Heart right ventricle (tissue), 16 donors: Measurements from ENCODE around the gene ADAMTSL3. TPM values are rescaled to one million over a fixed set of nuclear protein-coding genes. Genes with fewer than 3 reads are reported as not detected.

Source experiments
- ATAC-seq, 8 donors: fragments of 200-7000 bp; cut with Tn5 transposase; one replicate each; pipeline ENCODE4 v1.9.1; 2020; ENCODE audit warnings: mild to moderate bottlenecking in 8 of 8, moderate library complexity in 8 of 8, moderate number of reproducible peaks in 1 of 8
- DNase-seq, 2 donors: peaks; one replicate each; pipeline ENCODE4 v3.0.0-alpha.2; 2020
- H3K27ac ChIP-seq, 10 donors: fragments of 200-600 bp; sonication (generic) in 2 of 10; one replicate each; pipeline versions ENCODE4 v1.5.0 to v1.8.0; 2020 to 2022; ENCODE audit warnings: mild to moderate bottlenecking in 3 of 10
- H3K27me3 ChIP-seq, 7 donors: fragments of 200-600 bp; one replicate each; pipeline ENCODE4 v1.8.0; 2021 to 2022; ENCODE audit warnings: mild to moderate bottlenecking in 2 of 7
- H3K36me3 ChIP-seq, 9 donors: fragments of 200-600 bp; sonication (generic) in 1 of 9; one replicate each; pipeline versions ENCODE4 v1.5.0 to v1.8.0; 2020 to 2022; ENCODE audit warnings: mild to moderate bottlenecking in 2 of 9
- H3K4me1 ChIP-seq, 9 donors: fragments of 200-600 bp; sonication (generic) in 1 of 9; one replicate each; pipeline versions ENCODE4 v1.5.0 to v1.8.0; 2020 to 2022; ENCODE audit warnings: mild to moderate bottlenecking in 4 of 9
- H3K4me3 ChIP-seq, 10 donors: fragments of 200-600 bp; sonication (generic) in 2 of 10; one replicate each; pipeline versions ENCODE4 v1.5.0 to v1.8.0; 2020 to 2022; ENCODE audit warnings: mild to moderate bottlenecking in 7 of 10, moderate library complexity in 2 of 10
- H3K9me3 ChIP-seq, 11 donors: fragments of 200-600 bp in 10 of 11; sonication (generic) in 2 of 11; one replicate each; pipeline versions ENCODE4 v1.5.0 to v1.8.0; 2013 to 2022; ENCODE audit warnings: mild to moderate bottlenecking in 2 of 11, control low read depth in 1 of 11, moderate library complexity in 1 of 11
- CTCF ChIP-seq, 9 donors: fragments of 200-600 bp; sonication (generic) in 2 of 9; IDR thresholded peaks; one replicate each; pipeline versions ENCODE4 v1.5.0 to v1.8.0; 2021 to 2022; ENCODE audit warnings: antibody characterized with exemption in 9 of 9, mild to moderate bottlenecking in 5 of 9, moderate library complexity in 1 of 9
- WGBS, 2 donors: extraction: QIAGEN DNeasy Blood & Tissue Kit; methylation state at CpG; one replicate each; pipeline ENCODE4 v1.1.7; 2013; ENCODE audit warnings: inconsistent platforms in 1 of 2; 5-methylcytosine and 5-hydroxymethylcytosine counted together
- intact Hi-C, 10 donors: fragments of 100-400 bp; cut with DNase I; formaldehyde crosslinking; loops; one replicate each; pipeline versions ENCODE4 v1.11.1 to v1.14.2; 2022
- polyA plus RNA-seq, 2 donors: library from polyadenylated mRNA; stranded (reverse); fragments of 200-250 nt; gene quantifications; one replicate each; pipeline ENCODE4 v1.2.3, GENCODE V29; 2013
- total RNA-seq, 10 donors: library from RNA; stranded (reverse); fragmentation: NEBNext Ultra II Directional in 3 of 10; extraction: Animal tissue kit (Norgen Biotek cat#: 25700) in 3 of 10; gene quantifications; one replicate each; pipeline versions ENCODE4 v1.2.1 to v1.2.4, GENCODE V29; 2021 to 2023
- donor health status: Arrhythmogenic right ventricular cardiomyopathy.
- donor health status: ischemic (EF 13 %, LVEDD 7.1; RV severe dilation, severe dysfunction).
- donor health status: healthy with polysubstance abuse.
- donor health status: DM: no; HTN: yes; CAD: no.
- donor health status: DM: no; HTN: no; CAD: no.
- donor health status: ischemic (EF 25% LVEDD 6.9; RV normal size, moderate dysfunction).
- donor health status: ischemic (EF 25% LVEDD 5.7; RV mildly dilated, moderate dysfunction).
- donor health status: healthy.
- donor health status: DM: yes; HTN: yes; CAD: no.
- donor health status: Ischemic cardiomyopathy.
- donor health status: ischemic (EF 35%, LVEDD 5.7; RV mildly dilated, moderate dysfunction).
- donor health status: nonischemic (EF 11% LVEDD 7.7; RV severe dilation, severe dysfunction).
- donor health status: DM: yes; HTN: yes; CAD: no.
- donor health status: PGD.
- donor health status: ischemic (EF 29% LVEDD 5.4; RV normal size, mild dysfunction).
- donor health status: nonischemic (EF 23%, LVEDD 6.1; RV moderate dilation, normal function).

Gene ADAMTSL3
- total and polyA plus RNA-seq, 12 donors = 1.6 to 15.4 (median 11.0) TPM

GRCh38 chr15:83695246-83695645 lies 41.3 kb downstream of the ADAMTSL3 start:
- no peaks in the 10 kb centered on the region for H3K9me3 ChIP-seq
- no peak for TF ChIP-seq CTCF (IDR thresholded peaks at IDR 0.05)
- WGBS, 2 donors = 36 to 41% methylated on average over 3 of the region's 3 CpGs
- ATAC-seq (no peak), DNase-seq (no peak)
- H3K27ac ChIP-seq = peak overlapping the region in 1 of 10 donors; percentile 45
- intact Hi-C loops = loop anchor here in 1 of 10 donors (5.0 kb wide), 1 partner anchor 38 kb away; no protein-coding TSS in a partner anchor
- no peaks in the 10 kb centered on the region for H3K27me3 ChIP-seq
- peaks cover 0 to 7% (median 0%) of the 10 kb centered on the region in 9 donors for H3K36me3 ChIP-seq
- no peak overlapping the region for H3K4me3 ChIP-seq
- peaks cover 0 to 71% (median 26%) of the 10 kb centered on the region in 9 donors for H3K4me1 ChIP-seq

- DNase-seq (no peak), ATAC-seq (no peak)
- intact Hi-C loops = loop anchor here in 1 of 10 donors (5.0 kb wide), 1 partner anchor 39 kb away; no protein-coding TSS in a partner anchor
- Histone ChIP-seq H3K27me3 (no peaks in the 10 kb centered on the region), H3K27ac (peak overlapping the region in 4 of 10 donors; percentile 5 to 45 (median 20)), H3K36me3 (peaks cover 0 to under 1% (median 0%) of the 10 kb centered on the region in 9 donors), H3K9me3 (no peaks in the 10 kb centered on the region), H3K4me1 (peaks cover 0 to 72% (median 26%) of the 10 kb centered on the region in 9 donors), H3K4me3 (no peak overlapping the region)
- TF ChIP-seq CTCF (IDR thresholded peaks at IDR 0.05) = no peak
- 74 to 81% methylated on average over 7 of the region's 7 CpGs for WGBS, 2 donors
Observed at GRCh38 chr15:83695901-83696425, 42.0 kb downstream of the ADAMTSL3 start.

- Histone ChIP-seq H3K27me3 (no peaks in the 10 kb centered on the region), H3K9me3 (no peaks in the 10 kb centered on the region), H3K27ac (peak overlapping the region in 2 of 10 donors; percentile 10 to 13), H3K4me1 (peaks cover 0 to 65% (median 26%) of the 10 kb centered on the region in 9 donors), H3K4me3 (no peak overlapping the region), H3K36me3 (no peaks in the 10 kb centered on the region)
- TF ChIP-seq CTCF (IDR thresholded peaks at IDR 0.05) = no peak
- DNase-seq (no peak), ATAC-seq (no peak)
- intact Hi-C loops = loop anchor here in 2 of 10 donors (1.0 to 5.0 kb wide), 2 partner anchors 38 to 40 kb away; no protein-coding TSS in a partner anchor
Observed at GRCh38 chr15:83697716-83698115, 43.8 kb downstream of the ADAMTSL3 start.

GRCh38 chr15:83698294-83698693 lies 44.4 kb downstream of the ADAMTSL3 start:
- TF ChIP-seq CTCF (IDR thresholded peaks at IDR 0.05) = no peak
- intact Hi-C loops = loop anchor here in 2 of 10 donors (1.0 to 5.0 kb wide), 2 partner anchors 39 to 41 kb away; no protein-coding TSS in a partner anchor
- Histone ChIP-seq H3K9me3 (no peaks in the 10 kb centered on the region), H3K36me3 (no peaks in the 10 kb centered on the region), H3K4me3 (no peak overlapping the region), H3K27me3 (no peaks in the 10 kb centered on the region), H3K4me1 (peaks cover 0 to 59% (median 26%) of the 10 kb centered on the region in 9 donors), H3K27ac (peak overlapping the region in 4 of 10 donors; percentile 34 to 63 (median 50))
- WGBS, 2 donors = 39 to 63% methylated on average over 3 of the region's 3 CpGs
- peak; percentile 64 to 82 for DNase-seq
- peak; percentile 74 to 92 (median 80) for ATAC-seq
